ENCODE data around the gene RCBTB2. TPM values are rescaled to one million over a fixed set of nuclear protein-coding genes. Genes with fewer than 3 reads are reported as not detected.

RCBTB2 gene
- total and polyA plus RNA-seq, 7 experiments from 2014 or later = 7.6 to 19.7 (median 11.5) TPM

- DNase-seq (no peak), ATAC-seq (peak; percentile 68)
- peaks cover 0 to 27% (median 6%) of the 10 kb centered on the region in 7 donors for H3K4me1 Mint-ChIP-seq
- POLR2A ChIA-PET = interaction anchor here (1.0 to 2.5 kb wide), 8 partner anchors 16 to 314 kb away, joined by 3 to 27 read pairs (median 4); partner anchors contain the start of gene RCBTB2
- CTCF ChIA-PET = interaction anchor here (0.5 to 7.7 kb wide), 25 partner anchors 9 to 480 kb away, joined by 3 to 126 read pairs (median 4); partner anchors contain the start of gene LPAR6
- intact Hi-C loops (cut with micrococcal nuclease) = no loop called here
- no peaks in the 10 kb centered on the region for H3K9me3 ChIP-seq (ENCODE audit: control insufficient read depth in 2 of 3, low read length in 3 of 3)
- no peaks in the 10 kb centered on the region for H3K27me3 ChIP-seq (ENCODE audit: control insufficient read depth in 2 of 2, insufficient read depth in 2 of 2, low read length in 2 of 2)
- H3K36me3 ChIP-seq (ENCODE audit: control insufficient read depth in 2 of 3, insufficient read depth in 3 of 3, low read length in 3 of 3) = no peaks in the 10 kb centered on the region
- H3K9me3 Mint-ChIP-seq = no peaks in the 10 kb centered on the region
- H3K4me3 ChIP-seq (ENCODE audit: low read length) = no peak overlapping the region
- no peak overlapping the region for H3K27ac ChIP-seq (ENCODE audit: low read depth, low read length)
- no peak overlapping the region for H3K27ac Mint-ChIP-seq
- peaks cover 0 to 6% of the 10 kb centered on the region in 2 donors for H3K4me1 ChIP-seq (ENCODE audit: control insufficient read depth in 2 of 2, insufficient read depth in 2 of 2, low read length in 2 of 2)
- no peak overlapping the region for H3K4me3 Mint-ChIP-seq
- H3K36me3 Mint-ChIP-seq = peaks cover 0 to 4% (median 0%) of the 10 kb centered on the region in 5 donors
- H3K27me3 Mint-ChIP-seq = peaks cover 0 to 64% (median 3%) of the 10 kb centered on the region in 5 donors
These were observed 46.5 kb upstream of the RCBTB2 start for GRCh38 chr13:48579165-48579918.

GRCh38 chr13:48578516-48579164, 45.8 kb upstream of the RCBTB2 start:
- Histone ChIP-seq H3K9me3 (ENCODE audit: control insufficient read depth in 2 of 3, low read length in 3 of 3) (no peaks in the 10 kb centered on the region), H3K27me3 (ENCODE audit: control insufficient read depth in 2 of 2, insufficient read depth in 2 of 2, low read length in 2 of 2) (no peaks in the 10 kb centered on the region), H3K4me3 (ENCODE audit: low read length) (no peak overlapping the region), H3K27ac (ENCODE audit: low read depth, low read length) (no peak overlapping the region), H3K36me3 (ENCODE audit: control insufficient read depth in 2 of 3, insufficient read depth in 3 of 3, low read length in 3 of 3) (no peaks in the 10 kb centered on the region), H3K4me1 (ENCODE audit: control insufficient read depth in 2 of 2, insufficient read depth in 2 of 2, low read length in 2 of 2) (peaks cover 0 to 6% of the 10 kb centered on the region in 2 donors)
- DNase-seq (no peak), ATAC-seq (no peak)
- intact Hi-C loops (cut with micrococcal nuclease) = loop anchor here in 1 of 2 donors (1.0 kb wide), 1 partner anchor 16 kb away; no protein-coding TSS in a partner anchor
- Mint-ChIP-seq H3K27me3 (peaks cover 0 to 64% (median 3%) of the 10 kb centered on the region in 5 donors), H3K27ac (no peak overlapping the region), H3K4me1 (peaks cover 0 to 32% (median 7%) of the 10 kb centered on the region in 7 donors), H3K4me3 (no peak overlapping the region), H3K36me3 (peaks cover 0 to 8% (median 0%) of the 10 kb centered on the region in 5 donors), H3K9me3 (no peaks in the 10 kb centered on the region)
- POLR2A ChIA-PET = interaction anchor here (0.7 to 2.5 kb wide), 8 partner anchors 15 to 338 kb away, joined by 3 to 27 read pairs (median 3); partner anchors contain the start of gene RCBTB2
- CTCF ChIA-PET = interaction anchor here (0.5 to 7.7 kb wide), 11 partner anchors 8 to 479 kb away, joined by 3 to 126 read pairs (median 5); no protein-coding TSS in a partner anchor

- no peak overlapping the region for H3K4me3 ChIP-seq (ENCODE audit: low read length)
- H3K36me3 ChIP-seq (ENCODE audit: control insufficient read depth in 2 of 3, insufficient read depth in 3 of 3, low read length in 3 of 3) = no peaks in the 10 kb centered on the region
- no peak overlapping the region for H3K27ac ChIP-seq (ENCODE audit: low read depth, low read length)
- no peaks in the 10 kb centered on the region for H3K9me3 ChIP-seq (ENCODE audit: control insufficient read depth in 2 of 3, low read length in 3 of 3)
- POLR2A ChIA-PET = interaction anchor here (0.8 kb wide), 1 partner anchor 44 kb away, joined by 4 read pairs; the partner anchor contains the start of gene RCBTB2
- Mint-ChIP-seq H3K4me3 (no peak overlapping the region), H3K4me1 (peaks cover 0 to 40% (median 12%) of the 10 kb centered on the region in 7 donors), H3K27ac (no peak overlapping the region), H3K9me3 (no peaks in the 10 kb centered on the region), H3K27me3 (peaks cover 0 to 49% (median 0%) of the 10 kb centered on the region in 5 donors), H3K36me3 (peaks cover 0 to 9% (median 0%) of the 10 kb centered on the region in 5 donors)
- H3K4me1 ChIP-seq (ENCODE audit: control insufficient read depth in 2 of 2, insufficient read depth in 2 of 2, low read length in 2 of 2) = peaks cover 0 to 6% of the 10 kb centered on the region in 2 donors
- no peaks in the 10 kb centered on the region for H3K27me3 ChIP-seq (ENCODE audit: control insufficient read depth in 2 of 2, insufficient read depth in 2 of 2, low read length in 2 of 2)
- no peak for DNase-seq
- ATAC-seq = no peak
- intact Hi-C loops (cut with micrococcal nuclease) = no loop called here
- CTCF ChIA-PET = interaction anchor here (7.7 kb wide), 1 partner anchor 244 kb away, joined by 126 read pairs; no protein-coding TSS in a partner anchor
These were observed 43.6 kb upstream of the RCBTB2 start for GRCh38 chr13:48576448-48577010.

GRCh38 chr13:48575031-48575430, 42.2 kb upstream of the RCBTB2 start:
- Mint-ChIP-seq H3K4me1 (peaks cover 0 to 44% (median 22%) of the 10 kb centered on the region in 7 donors), H3K9me3 (no peaks in the 10 kb centered on the region), H3K36me3 (peaks cover 0 to 9% (median 0%) of the 10 kb centered on the region in 5 donors), H3K4me3 (no peak overlapping the region), H3K27ac (no peak overlapping the region), H3K27me3 (peaks cover 0 to 44% (median 0%) of the 10 kb centered on the region in 5 donors)
- no peak for DNase-seq
- POLR2A ChIA-PET = interaction anchor here (0.6 kb wide), 1 partner anchor 343 kb away, joined by 3 read pairs; no protein-coding TSS in a partner anchor
- intact Hi-C loops (cut with micrococcal nuclease) = no loop called here
- CTCF ChIA-PET = interaction anchor here (0.7 to 1.9 kb wide), 2 partner anchors 241 to 320 kb away, joined by 4 to 6 read pairs; no protein-coding TSS in a partner anchor
- Histone ChIP-seq H3K4me3 (ENCODE audit: low read length) (no peak overlapping the region), H3K27ac (ENCODE audit: low read depth, low read length) (no peak overlapping the region), H3K9me3 (ENCODE audit: control insufficient read depth in 2 of 3, low read length in 3 of 3) (no peaks in the 10 kb centered on the region), H3K36me3 (ENCODE audit: control insufficient read depth in 2 of 3, insufficient read depth in 3 of 3, low read length in 3 of 3) (no peaks in the 10 kb centered on the region), H3K27me3 (ENCODE audit: control insufficient read depth in 2 of 2, insufficient read depth in 2 of 2, low read length in 2 of 2) (no peaks in the 10 kb centered on the region), H3K4me1 (ENCODE audit: control insufficient read depth in 2 of 2, insufficient read depth in 2 of 2, low read length in 2 of 2) (peaks cover 0 to 11% of the 10 kb centered on the region in 2 donors)
- no peak for ATAC-seq

- peaks cover 0 to 2% (median 0%) of the 10 kb centered on the region in 11 donors for H3K9me3 Mint-ChIP-seq
- intact Hi-C loops (cut with micrococcal nuclease) = no loop called here
- Histone ChIP-seq H3K4me3 (ENCODE audit: low read length) (no peak overlapping the region), H3K27me3 (ENCODE audit: control insufficient read depth in 2 of 2, insufficient read depth in 2 of 2, low read length in 2 of 2) (no peaks in the 10 kb centered on the region), H3K9me3 (ENCODE audit: control insufficient read depth in 2 of 3, low read length in 3 of 3) (no peaks in the 10 kb centered on the region), H3K27ac (ENCODE audit: low read depth, low read length) (no peak overlapping the region), H3K36me3 (ENCODE audit: control insufficient read depth in 2 of 3, insufficient read depth in 3 of 3, low read length in 3 of 3) (no peaks in the 10 kb centered on the region), H3K4me1 (ENCODE audit: control insufficient read depth in 2 of 2, insufficient read depth in 2 of 2, low read length in 2 of 2) (peaks cover 0 to 11% of the 10 kb centered on the region in 2 donors)
- ATAC-seq (no peak), DNase-seq (no peak)
- no peak overlapping the region for H3K4me3 Mint-ChIP-seq
- ChIA-PET CTCF (interaction anchor here (1.9 kb wide), 1 partner anchor 241 kb away, joined by 6 read pairs; no protein-coding TSS in a partner anchor), POLR2A (no interaction called here)
- H3K4me1 Mint-ChIP-seq = peaks cover 0 to 40% (median 27%) of the 10 kb centered on the region in 7 donors
- H3K27ac Mint-ChIP-seq = peak overlapping the region in 2 of 9 donors; percentile 17 to 19
- H3K36me3 Mint-ChIP-seq = peaks cover 0 to 9% (median 0%) of the 10 kb centered on the region in 5 donors
- peaks cover 0 to 51% (median 0%) of the 10 kb centered on the region in 5 donors for H3K27me3 Mint-ChIP-seq
These were observed 41.3 kb upstream of the RCBTB2 start for GRCh38 chr13:48574041-48574796.
